Heart right ventricle (tissue), 16 donors: ENCODE measurements around the gene CGB1. TPM values are rescaled to one million over a fixed set of nuclear protein-coding genes. Genes with fewer than 3 reads are reported as not detected.
A peak's percentile ranks its signal among the peaks of the same experiment; 100 is the strongest.
"Not testable (repeated sequence)": the region's sequence is repeated elsewhere in the genome, so short reads cannot be mapped to it uniquely, and the experiment has no call there.

Experiments
- ATAC-seq, 8 donors: fragments of 200-7000 bp; cut with Tn5 transposase; one replicate each; pipeline ENCODE4 v1.9.1; 2020; ENCODE audit warnings: mild to moderate bottlenecking in 8 of 8, moderate library complexity in 8 of 8, moderate number of reproducible peaks in 1 of 8
- DNase-seq, 2 donors: peaks; one replicate each; pipeline ENCODE4 v3.0.0-alpha.2; 2020
- H3K27ac ChIP-seq, 10 donors: fragments of 200-600 bp; sonication (generic) in 2 of 10; one replicate each; pipeline versions ENCODE4 v1.5.0 to v1.8.0; 2020 to 2022; ENCODE audit warnings: mild to moderate bottlenecking in 3 of 10
- H3K27me3 ChIP-seq, 7 donors: fragments of 200-600 bp; one replicate each; pipeline ENCODE4 v1.8.0; 2021 to 2022; ENCODE audit warnings: mild to moderate bottlenecking in 2 of 7
- H3K36me3 ChIP-seq, 9 donors: fragments of 200-600 bp; sonication (generic) in 1 of 9; one replicate each; pipeline versions ENCODE4 v1.5.0 to v1.8.0; 2020 to 2022; ENCODE audit warnings: mild to moderate bottlenecking in 2 of 9
- H3K4me1 ChIP-seq, 9 donors: fragments of 200-600 bp; sonication (generic) in 1 of 9; one replicate each; pipeline versions ENCODE4 v1.5.0 to v1.8.0; 2020 to 2022; ENCODE audit warnings: mild to moderate bottlenecking in 4 of 9
- H3K4me3 ChIP-seq, 10 donors: fragments of 200-600 bp; sonication (generic) in 2 of 10; one replicate each; pipeline versions ENCODE4 v1.5.0 to v1.8.0; 2020 to 2022; ENCODE audit warnings: mild to moderate bottlenecking in 7 of 10, moderate library complexity in 2 of 10
- H3K9me3 ChIP-seq, 11 donors: fragments of 200-600 bp in 10 of 11; sonication (generic) in 2 of 11; one replicate each; pipeline versions ENCODE4 v1.5.0 to v1.8.0; 2013 to 2022; ENCODE audit warnings: mild to moderate bottlenecking in 2 of 11, control low read depth in 1 of 11, moderate library complexity in 1 of 11
- WGBS, 2 donors: extraction: QIAGEN DNeasy Blood & Tissue Kit; methylation state at CpG; one replicate each; pipeline ENCODE4 v1.1.7; 2013; ENCODE audit warnings: inconsistent platforms in 1 of 2; 5-methylcytosine and 5-hydroxymethylcytosine counted together
- intact Hi-C, 10 donors: fragments of 100-400 bp; cut with DNase I; formaldehyde crosslinking; loops; one replicate each; pipeline versions ENCODE4 v1.11.1 to v1.14.2; 2022
- long read RNA-seq, 3 donors: library from polyadenylated mRNA; unstranded; transcript quantifications; one replicate each; pipeline ENCODE4 v2.0.0, GENCODE V29; 2020 to 2021
- polyA plus RNA-seq, 2 donors: library from polyadenylated mRNA; stranded (reverse); fragments of 200-250 nt; gene quantifications; one replicate each; pipeline ENCODE4 v1.2.3, GENCODE V29; 2013
- total RNA-seq, 10 donors: library from RNA; stranded (reverse); fragmentation: NEBNext Ultra II Directional in 3 of 10; extraction: Animal tissue kit (Norgen Biotek cat#: 25700) in 3 of 10; gene quantifications; one replicate each; pipeline versions ENCODE4 v1.2.1 to v1.2.4, GENCODE V29; 2021 to 2023
- TF ChIP-seq, protein P1 (sequence below), 9 donors: fragments of 200-600 bp; sonication (generic) in 2 of 9; IDR thresholded peaks; one replicate each; pipeline versions ENCODE4 v1.5.0 to v1.8.0; 2021 to 2022; ENCODE audit warnings: antibody characterized with exemption in 9 of 9, mild to moderate bottlenecking in 5 of 9, moderate library complexity in 1 of 9
- donor health status: Arrhythmogenic right ventricular cardiomyopathy.
- donor health status: ischemic (EF 13 %, LVEDD 7.1; RV severe dilation, severe dysfunction).
- donor health status: healthy with polysubstance abuse.
- donor health status: DM: no; HTN: yes; CAD: no.
- donor health status: DM: no; HTN: no; CAD: no.
- donor health status: ischemic (EF 25% LVEDD 6.9; RV normal size, moderate dysfunction).
- donor health status: ischemic (EF 25% LVEDD 5.7; RV mildly dilated, moderate dysfunction).
- donor health status: healthy.
- donor health status: DM: yes; HTN: yes; CAD: no.
- donor health status: Ischemic cardiomyopathy.
- donor health status: ischemic (EF 35%, LVEDD 5.7; RV mildly dilated, moderate dysfunction).
- donor health status: nonischemic (EF 11% LVEDD 7.7; RV severe dilation, severe dysfunction).
- donor health status: DM: yes; HTN: yes; CAD: no.
- donor health status: PGD.
- donor health status: ischemic (EF 29% LVEDD 5.4; RV normal size, mild dysfunction).
- donor health status: nonischemic (EF 23%, LVEDD 6.1; RV moderate dilation, normal function).

The CGB1 gene
- total RNA-seq (not detected), polyA plus RNA-seq (not detected)
- long read RNA-seq, donor 1 = 0 reads
- long read RNA-seq, donor 2 = 0 reads
- long read RNA-seq, donor 3 = 0 reads

DNA sequence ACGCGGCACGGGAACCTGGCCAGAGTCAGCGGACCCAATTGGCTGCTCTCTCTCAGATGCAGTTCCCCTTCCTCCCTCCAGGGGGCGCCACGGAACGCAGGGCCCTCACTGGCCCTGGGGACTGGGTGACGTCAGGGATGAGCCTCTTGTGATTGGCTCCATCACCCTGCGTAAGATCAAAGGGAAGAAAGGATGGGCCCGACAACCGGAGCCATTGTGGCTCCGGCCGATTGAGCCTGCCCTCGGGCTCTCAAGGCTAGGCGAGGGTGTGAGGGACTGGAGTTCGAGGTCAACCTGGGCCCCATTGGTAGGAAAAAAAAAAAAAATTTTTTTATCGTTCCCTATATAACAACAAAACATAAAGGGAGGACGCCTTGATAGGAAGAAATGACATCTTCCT lies at the start of gene CGB1:
Gene CGB1 (minus strand): TSS at position 81 of the 400 bp plus-strand sequence. CDS start 184 bp downstream, outside the sequence.
- TF ChIP-seq, protein P1, sequence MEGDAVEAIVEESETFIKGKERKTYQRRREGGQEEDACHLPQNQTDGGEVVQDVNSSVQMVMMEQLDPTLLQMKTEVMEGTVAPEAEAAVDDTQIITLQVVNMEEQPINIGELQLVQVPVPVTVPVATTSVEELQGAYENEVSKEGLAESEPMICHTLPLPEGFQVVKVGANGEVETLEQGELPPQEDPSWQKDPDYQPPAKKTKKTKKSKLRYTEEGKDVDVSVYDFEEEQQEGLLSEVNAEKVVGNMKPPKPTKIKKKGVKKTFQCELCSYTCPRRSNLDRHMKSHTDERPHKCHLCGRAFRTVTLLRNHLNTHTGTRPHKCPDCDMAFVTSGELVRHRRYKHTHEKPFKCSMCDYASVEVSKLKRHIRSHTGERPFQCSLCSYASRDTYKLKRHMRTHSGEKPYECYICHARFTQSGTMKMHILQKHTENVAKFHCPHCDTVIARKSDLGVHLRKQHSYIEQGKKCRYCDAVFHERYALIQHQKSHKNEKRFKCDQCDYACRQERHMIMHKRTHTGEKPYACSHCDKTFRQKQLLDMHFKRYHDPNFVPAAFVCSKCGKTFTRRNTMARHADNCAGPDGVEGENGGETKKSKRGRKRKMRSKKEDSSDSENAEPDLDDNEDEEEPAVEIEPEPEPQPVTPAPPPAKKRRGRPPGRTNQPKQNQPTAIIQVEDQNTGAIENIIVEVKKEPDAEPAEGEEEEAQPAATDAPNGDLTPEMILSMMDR (IDR thresholded peaks at IDR 0.05) = peak in 7 of 9 donors; percentile 6 to 36 (median 22)
- DNase-seq, H3K27me3 ChIP-seq, H3K9me3 ChIP-seq, H3K4me1 ChIP-seq, intact Hi-C loops, H3K4me3 ChIP-seq, ATAC-seq, H3K36me3 ChIP-seq, H3K27ac ChIP-seq: not testable (repeated sequence)
- 43 to 50% methylated on average over 17 to 18 of the region's 18 CpGs for WGBS, 2 donors

DNA sequence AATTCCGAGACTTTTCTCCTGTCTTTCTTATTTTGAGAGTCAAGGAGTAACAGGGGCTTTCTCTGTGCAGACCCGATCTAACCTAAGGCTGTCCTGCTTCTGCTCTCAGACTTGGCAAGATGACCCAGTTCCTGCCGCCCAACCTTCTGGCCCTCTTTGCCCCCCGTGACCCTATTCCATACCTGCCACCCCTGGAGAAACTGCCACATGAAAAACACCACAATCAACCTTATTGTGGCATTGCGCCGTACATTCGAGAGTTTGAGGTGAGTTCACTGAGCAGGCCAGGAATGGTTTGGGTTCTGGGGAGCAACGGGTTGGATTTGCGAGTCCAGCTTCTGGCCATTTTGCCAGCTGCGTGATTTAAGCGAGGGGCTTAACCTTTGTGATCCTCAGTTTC lies 49.6 kb upstream of the CGB1 start:
- Histone ChIP-seq H3K27me3 (no peaks in the 10 kb centered on the region), H3K27ac (peak overlapping the region in 5 of 10 donors; percentile 78 to 95 (median 89)), H3K4me3 (peak overlapping the region; percentile 61 to 100 (median 90)), H3K36me3 (peaks cover 0 to 49% (median 21%) of the 10 kb centered on the region in 9 donors), H3K4me1 (peaks cover 2 to 43% (median 30%) of the 10 kb centered on the region in 9 donors), H3K9me3 (no peaks in the 10 kb centered on the region)
- DNase-seq = no peak
- TF ChIP-seq, protein P1 (IDR thresholded peaks at IDR 0.05) = no peak
- WGBS, 2 donors = 50 to 51% methylated on average over 11 of the region's 11 CpGs
- ATAC-seq = no peak
- intact Hi-C loops = no loop called here

DNA sequence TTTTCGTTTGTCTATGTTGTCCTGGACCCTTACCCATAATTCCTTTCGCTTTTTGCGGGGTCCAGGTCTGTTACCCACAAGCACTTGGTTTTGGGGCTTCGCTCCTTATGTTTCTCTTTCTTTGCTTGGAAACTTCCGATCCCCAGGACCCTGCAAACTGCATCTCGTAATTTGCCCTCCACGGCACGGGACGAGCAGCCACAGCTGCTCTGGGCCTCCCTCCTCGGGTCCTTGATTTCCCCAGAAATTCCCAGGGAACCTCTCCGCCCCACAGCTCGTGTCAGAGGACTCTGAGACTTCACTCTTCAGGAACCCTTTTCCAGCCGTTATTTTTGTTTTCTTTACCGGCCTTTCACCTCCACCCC lies 49.2 kb upstream of the CGB1 start:
- TF ChIP-seq, protein P1 (IDR thresholded peaks at IDR 0.05) = no peak
- intact Hi-C loops = no loop called here
- Histone ChIP-seq H3K36me3 (peaks cover 0 to 45% (median 17%) of the 10 kb centered on the region in 9 donors), H3K27ac (peak overlapping the region in 9 of 10 donors; percentile 78 to 95 (median 89)), H3K9me3 (no peaks in the 10 kb centered on the region), H3K4me3 (peak overlapping the region; percentile 61 to 100 (median 90)), H3K4me1 (peaks cover 2 to 43% (median 30%) of the 10 kb centered on the region in 9 donors), H3K27me3 (no peaks in the 10 kb centered on the region)
- WGBS, 2 donors = 0 to 1% methylated on average over 14 of the region's 14 CpGs
- ATAC-seq = no peak
- DNase-seq = no peak

DNA sequence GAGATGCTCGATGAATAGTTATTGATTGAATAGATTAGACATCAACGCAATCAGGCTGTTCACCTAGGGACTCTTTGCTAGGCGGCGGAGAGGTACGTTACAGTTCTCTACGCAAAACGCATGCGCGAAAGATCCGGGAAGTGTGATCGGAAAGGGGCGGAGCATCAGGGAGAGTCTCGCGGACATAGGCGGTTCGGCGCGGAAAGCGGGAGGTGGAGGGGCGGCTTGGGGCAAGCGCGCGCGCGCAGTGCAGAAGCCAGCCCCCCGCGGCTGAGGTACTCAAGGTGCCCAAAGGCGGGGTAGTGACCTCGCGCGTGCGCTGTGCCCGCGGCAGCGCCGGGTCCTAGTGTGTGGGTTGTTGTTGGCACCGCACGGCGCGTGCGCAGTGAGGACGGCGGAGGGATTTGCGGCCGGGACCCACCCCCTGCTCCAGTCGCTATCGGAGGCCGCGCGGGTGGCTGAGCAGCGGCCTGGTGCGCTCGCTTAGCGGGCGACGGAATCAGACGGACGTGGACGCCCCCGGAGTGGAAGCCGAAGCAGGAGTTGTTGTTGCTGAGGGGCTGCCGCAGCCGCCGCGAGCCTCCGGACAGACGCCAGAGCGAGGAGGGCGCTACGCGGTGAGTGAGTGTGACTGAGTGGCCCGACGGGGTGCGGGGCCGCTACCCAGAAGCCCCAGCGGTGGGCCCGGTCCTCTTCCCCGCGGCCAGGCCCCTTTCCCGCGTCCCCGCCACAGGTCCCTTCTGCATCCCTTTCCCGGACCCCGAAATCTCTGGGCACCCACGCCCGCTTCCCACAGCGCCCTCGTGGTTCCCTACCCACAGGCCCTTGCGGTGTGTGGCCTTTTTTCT lies 48.5 kb upstream of the CGB1 start, which contains the start of gene SNRNP70:
Gene SNRNP70 (plus strand): TSS at position 432 of the 848 bp plus-strand sequence. CDS start 964 bp downstream, outside the sequence.
- Histone ChIP-seq H3K4me1 (peaks cover 2 to 43% (median 30%) of the 10 kb centered on the region in 9 donors), H3K4me3 (peak within 1 kb of the TSS; percentile 61 to 100 (median 90)), H3K27ac (peak within 1 kb of the TSS; percentile 5 to 95 (median 87)), H3K36me3 (peaks cover 0 to 39% (median 11%) of the 10 kb centered on the region in 9 donors), H3K27me3 (no peaks in the 10 kb centered on the region), H3K9me3 (no peaks in the 10 kb centered on the region)
- peak; percentile 99 to 100 for DNase-seq
- intact Hi-C loops = no loop called here
- TF ChIP-seq, protein P1 (IDR thresholded peaks at IDR 0.05) = peak in 2 of 9 donors; percentile 6 to 8
- WGBS, 2 donors = 0% methylated on average over 79 to 89 of the region's 89 CpGs
- peak; percentile 98 to 99 (median 99) for ATAC-seq
